Osteocyte (in vitro differentiated cells): ENCODE results near the gene GFOD1. TPM values are rescaled to one million over a fixed set of nuclear protein-coding genes. Genes with fewer than 3 reads are reported as not detected.

Experiments used
- DNase-seq: peaks from one replicate; pipeline ENCODE4 v3.0.0; 2021; ENCODE audit warnings: mixed read lengths; ENCODE audit not compliant: unreplicated experiment; ENCODE audit errors: extremely low spot score
- H3K27ac Mint-ChIP-seq: one replicate; pipeline ENCODE4 v1.8.0; 2021; ENCODE audit warnings: mild to moderate bottlenecking, mixed read lengths; ENCODE audit not compliant: unreplicated experiment
- H3K27me3 Mint-ChIP-seq: one replicate; pipeline ENCODE4 v1.8.0; 2021; ENCODE audit warnings: mixed read lengths; ENCODE audit not compliant: unreplicated experiment
- H3K36me3 Mint-ChIP-seq: one replicate; pipeline ENCODE4 v1.8.0; 2021; ENCODE audit warnings: mixed read lengths; ENCODE audit not compliant: unreplicated experiment
- H3K4me1 Mint-ChIP-seq: one replicate; pipeline ENCODE4 v1.8.0; 2021; ENCODE audit warnings: mixed read lengths; ENCODE audit not compliant: unreplicated experiment
- H3K4me3 Mint-ChIP-seq: one replicate; pipeline ENCODE4 v1.8.0; 2021; ENCODE audit warnings: mild to moderate bottlenecking, moderate library complexity, mixed read lengths; ENCODE audit not compliant: unreplicated experiment
- H3K9me3 Mint-ChIP-seq: one replicate; pipeline ENCODE4 v1.8.0; 2021; ENCODE audit warnings: mixed read lengths; ENCODE audit not compliant: unreplicated experiment
- CTCF ChIP-seq: fragments of 200-600 bp; sonication (generic); IDR thresholded peaks from 2 replicates; pipeline ENCODE4 v1.5.0; 2021; ENCODE audit warnings: antibody characterized with exemption, mild to moderate bottlenecking, moderate library complexity
- total RNA-seq: library from RNA; stranded (reverse); gene quantifications from 2 replicates; pipeline ENCODE4 v1.2.1, GENCODE V29; 2021

The GFOD1 gene
- total RNA-seq, 1 donor from 2014 or later, result 0.89 TPM

GRCh38 chr6:13467216-13467600 lies 20.2 kb downstream of the GFOD1 start:
- H3K27ac Mint-ChIP-seq, result no peak overlapping the region
- no peaks in the 10 kb centered on the region for H3K9me3 Mint-ChIP-seq
- TF ChIP-seq CTCF, result no peak
- DNase-seq, result no peak
- peaks cover 20% of the 10 kb centered on the region for H3K4me1 Mint-ChIP-seq
- no peaks in the 10 kb centered on the region for H3K27me3 Mint-ChIP-seq
- no peak overlapping the region for H3K4me3 Mint-ChIP-seq
- H3K36me3 Mint-ChIP-seq, result no peaks in the 10 kb centered on the region

DNA sequence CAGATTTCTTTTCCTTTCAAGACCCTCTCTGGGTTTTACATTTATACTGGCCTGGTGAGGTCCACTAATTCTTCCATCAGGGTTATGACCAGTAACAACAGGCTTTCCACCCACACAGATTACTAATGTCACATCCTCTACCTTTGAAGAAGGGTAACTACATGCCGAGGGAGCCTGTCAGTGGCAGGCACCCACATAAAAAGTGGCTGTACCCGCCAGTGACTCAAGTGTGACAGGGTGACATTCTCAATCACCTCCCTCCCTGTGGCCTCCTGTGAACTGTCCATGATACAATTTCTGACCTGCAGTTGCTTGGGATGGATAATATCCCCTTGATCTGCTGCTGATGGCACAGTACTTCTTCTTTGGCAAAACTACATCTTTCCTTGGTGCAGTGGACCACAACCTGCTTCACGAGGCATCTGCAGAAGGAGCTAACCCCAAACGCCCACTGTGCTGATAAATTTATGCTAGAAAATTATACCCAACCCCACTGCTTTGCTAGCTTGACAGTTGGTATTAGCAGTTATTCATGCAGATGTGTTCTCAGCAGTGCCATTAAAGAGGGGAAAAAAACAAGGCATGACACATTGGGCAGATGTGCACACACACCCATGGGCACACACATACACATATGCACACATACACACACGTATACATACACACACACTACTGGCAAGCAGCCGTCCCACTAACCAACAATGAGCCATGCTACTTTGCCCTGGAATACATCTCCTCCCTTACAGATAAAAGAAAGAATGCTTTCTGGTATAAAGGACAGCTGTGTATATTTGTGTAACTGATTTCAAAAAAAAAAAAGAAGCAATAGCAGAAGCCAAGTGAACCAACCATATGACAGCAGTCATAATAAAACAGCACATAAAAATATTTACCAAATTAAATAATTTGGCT lies 20.8 kb downstream of the GFOD1 start:
- H3K27ac Mint-ChIP-seq, result no peak overlapping the region
- DNase-seq, result no peak
- TF ChIP-seq CTCF, result no peak
- peaks cover 27% of the 10 kb centered on the region for H3K4me1 Mint-ChIP-seq
- no peaks in the 10 kb centered on the region for H3K27me3 Mint-ChIP-seq
- no peaks in the 10 kb centered on the region for H3K36me3 Mint-ChIP-seq
- H3K4me3 Mint-ChIP-seq, result no peak overlapping the region
- H3K9me3 Mint-ChIP-seq, result no peaks in the 10 kb centered on the region

DNA sequence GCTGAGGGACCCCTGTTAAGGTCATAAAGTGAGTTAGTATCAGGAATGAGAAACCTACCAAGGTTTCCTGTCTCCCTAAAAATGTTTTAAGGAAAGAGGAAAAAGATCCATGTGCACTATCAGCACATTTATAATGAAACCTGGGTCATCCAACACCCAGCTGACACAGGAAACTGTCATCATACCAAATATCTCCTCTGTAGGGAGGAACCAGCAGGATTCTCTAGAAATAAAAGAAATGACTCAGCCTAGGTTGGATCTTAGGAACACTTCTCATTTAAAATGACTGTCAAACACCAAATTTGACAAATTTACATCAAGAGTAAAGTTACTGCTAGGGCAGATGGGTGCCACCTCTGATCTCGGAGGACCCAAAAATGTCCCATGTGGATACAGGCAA lies 21.7 kb downstream of the GFOD1 start:
- no peak for DNase-seq
- Mint-ChIP-seq H3K27ac (no peak overlapping the region), H3K36me3 (no peaks in the 10 kb centered on the region), H3K4me3 (no peak overlapping the region), H3K27me3 (no peaks in the 10 kb centered on the region), H3K9me3 (no peaks in the 10 kb centered on the region), H3K4me1 (peaks cover 27% of the 10 kb centered on the region)
- no peak for TF ChIP-seq CTCF

- TF ChIP-seq CTCF, result no peak
- Mint-ChIP-seq H3K4me1 (peaks cover 19% of the 10 kb centered on the region), H3K4me3 (no peak overlapping the region), H3K36me3 (no peaks in the 10 kb centered on the region), H3K9me3 (no peaks in the 10 kb centered on the region), H3K27ac (no peak overlapping the region), H3K27me3 (no peaks in the 10 kb centered on the region)
- DNase-seq, result no peak
Measured at GRCh38 chr6:13463941-13464340, 23.5 kb downstream of the GFOD1 start.

- H3K9me3 Mint-ChIP-seq, result no peaks in the 10 kb centered on the region
- no peak overlapping the region for H3K4me3 Mint-ChIP-seq
- peaks cover 19% of the 10 kb centered on the region for H3K4me1 Mint-ChIP-seq
- no peak overlapping the region for H3K27ac Mint-ChIP-seq
- no peak for DNase-seq
- no peak for TF ChIP-seq CTCF
- H3K36me3 Mint-ChIP-seq, result no peaks in the 10 kb centered on the region
- no peaks in the 10 kb centered on the region for H3K27me3 Mint-ChIP-seq
Measured at GRCh38 chr6:13463328-13463717, 24.1 kb downstream of the GFOD1 start.
